ENCODE results near the gene B3GNT9.

Gene B3GNT9

DNA sequence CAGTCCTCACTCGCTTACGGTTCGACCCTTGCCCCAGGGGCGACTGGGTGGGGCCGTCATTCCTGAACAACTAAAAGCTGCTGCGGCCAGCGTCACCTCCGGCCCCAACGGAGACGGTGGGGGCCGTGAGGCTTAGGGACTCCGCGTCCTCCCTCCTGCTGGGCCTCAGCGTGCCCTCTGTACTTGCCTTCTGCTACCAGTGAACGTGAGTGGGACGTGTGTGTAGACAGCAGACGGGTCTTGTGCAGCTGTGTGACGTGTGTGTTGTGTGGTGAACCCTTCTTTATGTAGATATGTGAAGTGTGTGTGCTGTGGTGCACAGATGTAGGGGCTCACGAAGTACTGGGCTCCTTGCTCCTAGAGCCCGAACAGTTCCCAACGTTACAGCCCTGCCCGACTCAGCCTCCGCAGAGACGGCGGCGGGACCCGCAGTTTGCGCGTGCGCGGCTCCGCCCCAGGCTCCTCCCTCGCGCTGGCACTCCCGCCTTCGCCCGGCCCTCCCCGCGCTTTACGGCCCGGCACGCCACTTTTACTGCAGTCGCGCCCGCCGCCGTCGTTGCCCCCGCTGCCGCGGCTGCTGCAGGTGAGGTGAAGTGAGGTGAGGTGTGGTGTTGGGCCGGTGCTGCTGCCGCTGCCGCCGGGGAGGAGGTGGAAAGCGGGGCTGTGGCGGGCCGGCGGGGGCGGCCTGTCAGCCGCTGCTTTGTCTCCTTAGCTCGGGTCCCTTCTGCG, 41.2 kb downstream of the B3GNT9 start, which contains the start of gene PHAF1:
Gene PHAF1 (plus strand): TSS at position 535 of the 729 bp plus-strand sequence. CDS start 235 bp downstream, outside the sequence.
- DNase-seq: peak; percentile 99

DNA sequence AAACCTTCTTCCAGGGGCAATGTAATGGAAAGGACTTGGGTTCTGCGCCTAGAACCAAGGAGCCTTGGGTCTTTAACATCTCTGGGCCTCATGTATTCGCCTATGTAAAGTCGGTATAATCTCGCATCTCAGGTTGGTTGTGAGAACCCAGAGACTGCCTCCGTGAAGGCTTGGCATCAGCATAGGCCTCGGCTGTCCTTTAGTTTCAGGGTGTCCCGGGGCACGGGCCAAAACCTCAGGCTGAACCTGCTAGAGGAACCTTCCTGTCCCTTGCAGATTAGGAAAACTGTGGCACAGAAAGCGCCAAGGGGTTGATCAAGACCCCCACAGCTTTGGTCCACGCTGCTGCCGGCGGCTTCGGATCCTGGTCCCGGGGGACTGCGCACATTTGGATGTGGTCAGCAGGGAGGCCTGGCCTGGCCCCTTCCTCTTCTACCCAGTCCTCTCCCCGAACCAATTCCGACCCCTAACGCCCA, 41.8 kb downstream of the B3GNT9 start:
- DNase-seq: no peak

GRCh38 chr16:67108489-67108888, 42.3 kb downstream of the B3GNT9 start:
- DNase-seq: no peak

- no peak for DNase-seq
These were observed 44.9 kb downstream of the B3GNT9 start for GRCh38 chr16:67105881-67106280.

- DNase-seq: no peak
These were observed 45.6 kb downstream of the B3GNT9 start for GRCh38 chr16:67105246-67105645.

DNA sequence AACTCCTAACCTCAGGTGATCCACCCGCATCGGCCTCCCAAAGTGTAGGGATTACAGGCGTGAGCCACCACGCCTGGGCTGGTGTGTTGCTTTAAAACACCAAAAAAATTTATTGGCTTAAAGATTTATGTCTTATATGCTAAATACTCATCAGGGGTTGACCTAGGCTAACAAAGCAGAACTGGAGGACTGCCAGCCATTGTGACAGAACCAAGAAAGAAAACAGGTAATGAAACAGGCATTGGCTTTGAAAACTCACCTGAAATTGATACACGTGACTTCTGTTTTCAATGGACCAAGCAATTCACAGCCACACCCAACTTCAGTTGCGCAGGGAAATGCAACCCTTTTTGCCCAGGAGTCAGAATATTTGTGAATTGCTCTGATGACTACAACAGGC, 46.0 kb downstream of the B3GNT9 start:
- DNase-seq: no peak

- DNase-seq: no peak
These were observed 46.7 kb downstream of the B3GNT9 start for GRCh38 chr16:67104061-67104460.

- peak; percentile 37 for DNase-seq
These were observed 49.3 kb downstream of the B3GNT9 start for GRCh38 chr16:67101311-67102082.

GRCh38 chr16:67100569-67101310, 50.1 kb downstream of the B3GNT9 start:
- no peak for DNase-seq

- no peak for DNase-seq
These were observed 52.2 kb downstream of the B3GNT9 start for GRCh38 chr16:67098599-67098998.
